HG02763 (cell line): ENCODE data around the gene TIPARP.
A peak's percentile ranks its signal among the peaks of the same experiment; 100 is the strongest.

ENCODE experiments used
- ATAC-seq: cut with Tn5 transposase; IDR thresholded peaks from one replicate; pipeline ENCODE4 v1.9.1; 2021; ENCODE audit warnings: mild to moderate bottlenecking, moderate library complexity; ENCODE audit not compliant: unreplicated experiment

The TIPARP gene

DNA sequence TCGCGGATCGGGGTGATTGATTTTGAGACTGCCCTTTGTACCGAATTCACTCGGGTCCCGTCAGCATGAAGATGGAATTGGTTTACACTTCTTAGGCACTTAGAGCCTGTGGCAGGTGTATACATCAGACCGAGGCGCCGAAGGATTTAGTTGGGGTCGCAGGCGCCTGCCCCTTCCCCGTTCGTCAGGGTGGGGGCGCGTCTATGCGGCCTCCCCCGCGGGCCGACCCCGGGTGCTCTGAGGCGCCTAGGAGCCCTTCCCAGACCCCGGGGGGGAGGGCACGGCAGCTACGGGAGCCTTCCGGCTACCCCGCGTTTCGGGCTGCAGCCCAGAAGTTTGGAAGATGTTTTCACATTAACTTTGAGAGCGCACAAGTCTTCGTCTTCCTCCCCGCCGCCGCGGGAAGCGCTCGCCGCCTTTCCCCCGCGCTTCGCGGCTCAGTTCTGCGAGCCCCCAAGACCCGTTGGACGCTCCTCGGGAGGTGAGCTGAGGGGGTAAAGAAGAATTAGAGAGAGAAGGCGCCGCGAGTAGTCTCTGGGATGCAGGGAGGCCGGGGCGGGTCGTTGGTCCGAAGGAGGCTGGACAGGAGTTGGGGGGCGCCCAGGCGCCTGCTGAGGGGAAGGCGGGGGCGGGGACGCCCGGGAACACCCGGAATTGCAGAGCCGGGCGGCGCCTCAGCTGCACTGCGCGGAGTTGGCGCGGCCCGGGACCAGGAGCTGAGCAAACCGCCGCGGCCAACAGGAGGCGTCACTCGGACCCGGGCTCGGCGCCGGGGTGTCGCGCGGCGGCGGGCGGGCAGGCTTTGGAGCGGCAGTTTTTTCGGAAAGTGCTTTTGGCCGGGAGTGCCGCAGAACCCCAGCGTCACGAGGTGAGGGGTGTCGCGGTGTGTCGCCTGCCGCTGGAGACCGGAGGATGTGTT lies 780 bp downstream of the TIPARP start:
- ATAC-seq: no peak

DNA sequence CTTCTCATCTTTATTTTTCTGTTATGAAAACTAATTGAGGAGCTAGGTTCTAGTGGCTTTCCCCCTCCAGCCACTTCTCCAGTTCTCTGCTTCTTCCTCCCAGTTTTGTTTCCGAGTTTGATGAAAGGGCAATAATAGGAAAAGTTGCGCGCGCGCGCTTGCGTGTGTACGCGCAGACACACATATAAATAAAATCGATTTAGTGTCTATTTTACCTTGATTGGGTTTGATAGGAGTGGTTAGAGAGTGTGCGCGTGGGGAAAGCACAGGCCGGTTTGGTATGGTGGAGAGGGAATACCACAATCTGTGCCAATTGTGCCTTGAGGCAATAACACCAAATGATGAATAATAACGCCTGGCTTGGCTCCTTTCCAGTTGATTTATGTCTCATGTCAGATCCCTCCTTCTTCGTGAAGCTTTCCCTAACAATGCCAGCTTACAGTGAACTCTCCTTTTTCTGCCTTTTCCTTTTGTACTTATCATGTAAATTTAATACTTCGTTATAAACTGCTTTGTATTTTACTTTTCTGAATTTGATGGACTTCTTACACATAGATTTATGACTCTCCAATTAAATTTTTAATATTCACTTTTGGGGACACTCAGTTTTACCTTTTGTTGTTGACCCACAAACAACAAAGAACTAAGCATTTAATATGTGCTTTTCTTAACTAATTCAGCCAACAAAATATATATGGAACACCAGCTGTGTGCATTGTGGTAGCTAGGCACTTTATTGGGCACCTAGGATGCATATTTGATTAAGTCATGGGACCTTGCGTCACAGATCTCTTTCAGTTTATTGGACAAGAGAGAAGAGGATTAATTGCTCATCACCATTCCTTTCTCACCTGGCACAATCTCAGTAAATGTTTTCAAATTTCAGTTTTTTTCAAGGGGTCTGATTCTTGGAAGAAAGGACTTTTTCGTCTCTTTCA lies 1.7 kb downstream of the TIPARP start:
- no peak for ATAC-seq

DNA sequence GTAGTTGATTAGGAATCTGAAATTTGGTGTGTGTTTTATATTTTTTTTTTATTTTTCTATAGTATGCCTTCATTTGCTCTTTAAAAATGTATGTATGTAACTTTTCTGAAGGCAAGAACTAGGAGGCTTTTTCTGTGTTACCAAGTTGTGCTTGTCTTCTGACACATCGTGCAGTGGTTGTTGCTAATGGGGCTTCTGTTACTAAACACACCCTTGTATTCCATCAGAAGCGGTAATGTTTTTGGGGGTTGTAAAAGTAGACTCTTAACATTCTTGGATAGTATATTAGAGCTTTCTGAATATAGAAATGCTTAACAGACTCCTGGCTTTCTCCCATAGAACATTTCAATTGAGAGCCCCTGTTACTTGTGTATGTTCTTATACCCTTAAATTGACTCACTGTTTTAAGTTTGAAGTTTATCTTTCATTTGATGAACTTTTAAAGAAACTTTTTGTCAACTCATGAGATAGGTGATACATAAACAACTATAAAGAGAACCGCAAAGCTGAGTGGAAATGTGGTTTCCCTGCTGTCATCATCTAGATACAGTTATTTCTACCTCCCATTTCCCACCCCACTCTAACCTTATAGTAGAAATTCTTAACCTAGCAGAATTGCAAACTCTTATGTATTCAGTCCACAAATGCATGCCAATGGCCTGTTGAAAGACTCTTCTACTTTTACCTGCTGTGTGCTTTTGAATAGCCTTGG lies 2.5 kb downstream of the TIPARP start:
- no peak for ATAC-seq

GRCh38 chr3:156677536-156677935 lies 3.1 kb downstream of the TIPARP start:
- ATAC-seq: no peak

DNA sequence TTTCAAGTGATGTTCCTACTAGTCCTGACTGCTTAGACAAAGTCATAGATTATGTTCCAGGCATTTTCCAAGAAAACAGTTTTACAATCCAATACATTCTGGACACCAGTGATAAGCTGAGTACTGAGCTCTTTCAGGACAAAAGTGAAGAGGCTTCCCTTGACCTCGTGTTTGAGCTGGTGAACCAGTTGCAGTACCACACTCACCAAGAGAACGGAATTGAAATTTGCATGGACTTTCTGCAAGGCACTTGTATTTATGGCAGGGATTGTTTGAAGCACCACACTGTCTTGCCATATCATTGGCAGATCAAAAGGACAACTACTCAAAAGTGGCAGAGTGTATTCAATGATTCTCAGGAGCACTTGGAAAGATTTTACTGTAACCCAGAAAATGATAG lies 3.8 kb downstream of the TIPARP start:
- no peak for ATAC-seq

DNA sequence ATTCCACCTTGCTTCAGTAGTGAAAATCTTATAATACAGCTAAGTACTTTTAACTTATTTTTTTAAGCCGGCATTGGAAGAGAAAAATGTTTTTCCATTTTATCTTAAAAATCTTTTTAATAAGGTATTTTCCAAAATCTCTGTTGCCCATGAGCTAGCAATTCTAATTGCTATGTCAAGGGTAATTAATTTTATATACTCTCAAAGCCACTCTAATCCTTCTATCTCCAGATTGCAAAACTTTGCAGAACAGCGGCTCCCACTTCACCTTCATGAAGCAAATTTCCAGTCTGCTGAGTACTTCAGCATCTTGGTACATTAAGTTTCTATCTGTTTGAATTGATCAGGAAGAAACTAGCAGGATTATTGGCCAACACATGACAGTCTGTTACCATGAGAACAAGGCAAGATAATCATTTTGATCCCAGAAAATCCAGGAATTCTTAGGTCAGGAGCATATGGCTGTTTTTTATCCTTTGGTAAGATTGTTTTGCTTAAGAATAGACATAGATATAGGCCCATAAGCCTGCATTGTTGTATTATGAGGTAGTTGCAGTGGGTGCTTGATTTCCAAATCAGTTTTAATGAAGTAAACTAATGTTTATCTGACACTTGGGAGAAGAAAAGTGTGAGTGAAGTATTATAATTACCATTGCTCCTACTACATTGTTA lies 6.0 kb downstream of the TIPARP start:
- no peak for ATAC-seq

GRCh38 chr3:156681002-156681401 lies 6.6 kb downstream of the TIPARP start:
- peak; percentile 78 for ATAC-seq

DNA sequence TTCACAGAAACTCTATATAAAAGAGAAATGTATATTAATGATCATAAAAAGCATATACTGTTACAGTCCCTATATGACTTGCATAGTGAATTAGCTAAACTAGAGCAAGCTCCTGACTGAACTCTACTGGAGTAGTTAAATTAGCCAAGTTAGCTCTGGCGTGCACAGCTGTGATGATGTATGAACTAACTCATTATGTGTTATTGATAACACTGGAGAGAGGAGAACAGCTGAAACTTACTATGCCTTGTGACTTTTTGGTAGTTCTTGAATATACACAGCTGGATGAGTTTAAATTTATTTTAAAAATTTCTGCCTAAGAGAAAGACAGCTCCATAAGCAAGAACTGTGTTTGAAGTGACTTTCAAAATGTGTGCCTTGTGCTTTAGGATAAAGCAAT lies 8.1 kb downstream of the TIPARP start:
- no peak for ATAC-seq

DNA sequence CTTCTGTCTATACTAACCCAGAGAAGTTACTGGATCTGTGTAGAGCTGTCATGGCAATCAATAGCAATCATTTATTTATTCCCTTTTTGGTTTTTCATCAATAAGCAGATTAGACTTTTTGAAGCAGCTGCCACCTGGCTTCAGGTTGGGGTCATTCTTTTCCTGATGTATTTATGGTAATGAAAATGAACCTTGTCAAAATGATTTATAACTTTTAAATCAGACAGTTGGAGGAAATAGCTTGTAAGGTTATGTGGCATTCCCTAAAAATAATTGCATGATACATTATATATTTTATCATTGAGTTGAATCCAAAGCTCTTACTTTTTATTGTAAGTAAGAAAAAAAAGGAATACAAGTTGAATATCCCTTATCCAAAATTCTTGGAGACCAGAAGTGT lies 8.6 kb downstream of the TIPARP start:
- no peak for ATAC-seq

DNA sequence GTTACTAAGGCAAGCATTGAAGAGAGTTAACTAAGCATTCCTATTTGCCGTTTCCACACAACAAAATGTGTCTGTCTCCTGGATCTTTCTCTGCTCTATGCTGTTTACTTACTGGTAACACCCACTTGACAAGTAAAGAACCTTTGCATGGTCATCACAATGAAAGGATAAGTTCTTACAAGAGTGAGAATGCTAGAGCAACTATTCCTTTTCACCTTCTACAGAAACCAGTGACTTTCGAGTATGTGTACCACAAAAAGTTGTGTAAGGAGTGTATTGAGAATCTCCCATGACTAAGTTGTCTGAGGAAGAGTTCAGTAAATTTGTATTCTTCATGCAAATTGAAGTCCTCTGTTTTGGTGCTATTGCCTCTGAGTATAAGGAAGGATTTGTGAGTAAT lies 10.8 kb downstream of the TIPARP start:
- ATAC-seq: no peak

DNA sequence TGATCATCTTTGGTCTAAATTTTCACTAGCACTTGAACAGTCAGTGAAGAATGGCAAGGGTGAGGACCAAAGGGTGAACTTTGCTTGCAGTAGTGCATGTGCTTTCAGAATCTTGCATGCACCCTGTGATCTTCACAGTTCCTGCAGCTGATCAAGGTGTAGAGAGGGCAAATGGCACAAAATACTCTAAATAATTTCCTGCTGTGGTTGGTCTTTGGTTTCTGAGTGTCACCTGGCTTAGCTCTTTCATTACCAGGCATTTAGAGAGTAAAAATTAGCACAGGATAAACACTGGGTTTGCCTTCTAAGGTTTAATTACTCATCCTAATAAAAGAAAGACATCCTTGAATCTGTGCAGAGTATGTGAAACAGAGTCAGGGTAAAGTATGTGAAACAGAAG lies 11.4 kb downstream of the TIPARP start:
- ATAC-seq: no peak

DNA sequence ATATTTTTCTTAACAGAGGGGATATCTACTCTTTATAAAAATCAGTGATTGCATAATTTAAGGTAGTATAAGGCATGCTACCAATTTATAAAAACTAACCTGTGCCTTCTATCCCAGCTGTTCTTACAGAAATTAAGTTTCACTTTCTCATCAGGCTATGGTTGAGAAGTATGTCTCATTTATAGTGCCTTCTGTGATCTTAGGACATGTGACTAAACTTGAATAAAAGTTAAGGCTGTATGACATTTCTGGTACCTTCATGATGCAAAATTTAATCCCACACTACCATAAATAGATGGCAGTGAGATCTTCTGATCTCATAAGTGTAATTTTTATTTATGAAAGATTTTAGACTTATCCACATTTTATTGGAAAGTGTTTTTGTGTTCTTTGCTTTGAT lies 12.6 kb downstream of the TIPARP start:
- ATAC-seq: no peak

DNA sequence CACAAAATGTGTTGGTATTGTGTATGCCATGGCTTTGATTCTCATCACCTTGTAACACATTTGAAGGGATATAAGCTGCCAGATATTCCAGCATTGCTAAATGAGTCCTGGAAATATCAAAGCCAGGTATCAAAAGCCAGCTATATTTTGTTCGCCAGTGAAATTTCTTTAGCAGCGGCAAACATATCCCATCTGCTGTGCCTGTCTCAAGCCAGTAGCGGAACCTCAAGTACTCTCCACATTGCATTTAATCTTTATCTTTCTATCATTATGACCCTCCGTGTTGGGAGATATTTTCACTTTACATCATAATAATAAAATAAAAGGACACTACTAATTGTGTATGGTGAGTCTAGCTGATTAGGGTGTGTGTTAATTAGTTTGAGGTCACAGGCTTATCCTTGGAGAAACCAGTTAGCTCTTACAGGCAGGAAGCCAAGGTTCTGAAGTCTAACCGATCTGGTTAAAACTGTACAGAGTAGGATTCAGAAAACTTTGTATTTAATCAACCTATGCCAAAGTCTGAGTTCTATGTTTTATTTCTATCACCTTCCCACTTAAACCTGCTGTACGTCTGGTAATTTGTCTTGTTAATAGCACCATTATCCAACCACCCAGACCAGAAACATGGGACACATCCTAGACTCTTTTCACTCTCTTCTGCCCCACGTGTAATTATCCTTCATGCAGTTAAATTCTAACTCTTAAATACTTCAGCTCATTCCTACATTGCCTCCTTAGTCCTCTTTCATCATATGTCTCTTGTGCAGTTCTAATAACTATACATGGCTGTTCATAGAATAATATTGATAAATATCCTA lies 14.5 kb downstream of the TIPARP start:
- ATAC-seq: no peak

DNA sequence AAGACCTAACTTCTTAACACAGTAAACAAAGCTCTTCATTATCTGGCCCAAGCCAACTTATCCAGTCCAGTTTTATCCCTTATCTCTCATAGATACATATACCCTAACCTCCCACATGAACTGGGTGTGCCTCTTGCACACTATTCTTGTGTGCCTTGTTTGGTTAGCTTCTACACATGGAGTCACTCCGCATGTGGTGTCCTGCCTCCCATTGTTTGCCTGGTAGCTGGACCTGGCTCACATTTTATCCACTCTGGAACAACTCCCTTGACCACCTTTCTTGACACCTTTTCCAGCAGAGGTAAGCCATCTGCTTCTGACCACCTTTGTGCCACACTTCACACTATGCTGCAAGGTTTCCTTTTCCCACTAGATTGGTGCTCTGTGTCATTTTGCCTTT lies 15.2 kb downstream of the TIPARP start:
- ATAC-seq: no peak

- no peak for ATAC-seq
Measured at GRCh38 chr3:156691920-156692319, 17.5 kb downstream of the TIPARP start.

- no peak for ATAC-seq
Measured at GRCh38 chr3:156693166-156693565, 18.8 kb downstream of the TIPARP start.

GRCh38 chr3:156694536-156694935 lies 20.1 kb downstream of the TIPARP start:
- ATAC-seq: no peak

DNA sequence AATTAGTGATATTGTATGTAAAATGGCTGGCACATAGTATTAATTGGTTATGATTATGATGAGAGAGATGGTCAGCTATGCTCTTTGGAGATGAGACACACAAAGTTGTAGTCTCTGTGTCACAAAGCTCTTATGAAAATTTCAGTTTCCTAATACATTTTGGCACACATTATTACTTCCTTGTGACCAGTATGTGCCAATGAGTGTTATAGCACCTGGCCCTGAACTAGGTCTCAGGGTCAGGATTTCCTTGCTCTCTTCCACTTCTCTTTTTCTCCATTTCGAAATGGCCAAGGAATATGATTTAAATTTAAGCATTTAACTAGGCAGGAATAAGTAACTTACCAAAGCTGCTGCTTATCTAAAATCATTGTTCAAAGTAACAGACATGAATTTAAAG lies 28.0 kb downstream of the TIPARP start:
- no peak for ATAC-seq

DNA sequence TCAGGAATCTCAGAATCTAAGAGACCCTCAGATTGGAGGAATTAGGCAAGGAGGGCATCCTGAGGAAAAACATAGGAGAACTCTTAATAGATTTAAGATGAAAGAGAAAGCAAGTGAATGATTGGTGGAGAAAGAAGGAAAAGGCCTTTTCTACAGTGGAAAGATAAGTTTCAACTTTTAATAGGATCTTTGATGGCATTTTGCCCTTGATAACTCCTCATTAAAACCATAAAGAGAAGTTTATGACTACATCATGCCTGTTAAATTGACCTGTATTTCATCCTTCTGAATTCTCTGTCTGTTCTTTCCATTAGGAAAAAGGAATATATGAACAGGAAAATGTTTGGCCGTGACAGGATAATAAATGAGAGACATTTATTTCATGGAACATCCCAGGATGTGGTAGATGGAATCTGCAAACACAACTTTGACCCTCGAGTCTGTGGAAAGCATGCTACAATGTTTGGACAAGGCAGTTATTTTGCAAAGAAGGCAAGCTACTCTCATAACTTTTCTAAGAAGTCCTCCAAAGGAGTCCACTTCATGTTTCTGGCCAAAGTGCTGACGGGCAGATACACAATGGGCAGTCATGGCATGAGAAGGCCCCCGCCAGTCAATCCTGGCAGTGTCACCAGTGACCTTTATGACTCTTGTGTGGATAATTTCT lies 30.1 kb downstream of the TIPARP start:
- no peak for ATAC-seq
